ENCODE data around the gene RNF121. TPM values are rescaled to one million over a fixed set of nuclear protein-coding genes. Genes with fewer than 3 reads are reported as not detected.

Gene RNF121
- total RNA-seq, 2 donors from 2014 or later: 27.4 to 29.0 TPM

DNA sequence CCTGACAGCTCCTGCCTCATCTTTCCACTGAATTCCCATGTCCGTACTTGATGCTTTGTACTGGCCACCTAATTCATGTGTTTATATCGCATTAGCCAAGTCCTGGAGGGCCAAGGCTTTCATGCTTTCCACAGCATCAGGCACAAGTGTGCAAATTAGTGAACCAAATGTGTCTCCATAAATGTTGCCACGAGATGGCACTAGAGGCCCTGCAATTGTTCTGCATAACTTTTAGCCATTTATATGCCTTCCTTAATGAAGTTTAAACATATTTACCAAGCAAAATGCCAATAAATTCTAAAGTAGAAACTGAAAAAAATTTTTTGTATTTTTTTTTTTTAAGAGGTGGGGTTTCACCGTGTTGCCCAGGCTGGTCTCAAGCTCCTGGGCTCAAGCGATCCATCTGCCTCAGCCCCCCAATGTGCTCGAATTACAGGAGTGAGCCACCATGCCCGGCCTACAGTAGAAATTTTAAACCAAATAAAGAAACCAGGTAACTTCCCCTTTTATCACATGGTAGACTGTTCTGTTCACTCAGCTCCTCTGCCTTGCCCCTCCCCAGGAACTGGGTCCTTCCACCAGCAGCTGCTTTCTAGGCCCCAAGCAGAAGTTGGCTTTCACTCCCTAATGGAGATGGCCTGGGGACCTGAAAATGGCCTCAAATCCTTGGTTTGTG, 49.0 kb downstream of the RNF121 start:
- intact Hi-C loops (cut with DNase I): no loop called here
- no peak for DNase-seq (ENCODE audit: low spot score)

DNA sequence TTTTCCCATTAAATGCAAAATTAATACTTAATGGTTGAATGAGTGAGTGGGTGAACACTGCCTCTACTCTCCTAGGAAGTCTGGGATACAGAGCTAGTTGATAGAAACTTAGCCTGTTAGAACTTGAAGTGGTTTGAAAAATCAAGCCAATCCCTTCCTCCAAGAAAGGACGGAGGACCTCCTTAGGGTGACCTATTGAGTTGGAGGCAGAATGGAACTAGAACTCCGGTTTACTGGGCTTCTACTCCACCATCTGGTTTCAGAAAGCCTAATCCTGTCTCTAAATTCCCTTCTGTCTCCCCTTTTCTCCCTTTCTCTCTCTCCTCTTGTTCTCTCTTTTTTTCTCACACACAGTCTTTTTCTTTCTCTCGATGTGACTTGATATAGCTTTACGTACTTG, 50.2 kb downstream of the RNF121 start:
- intact Hi-C loops (cut with DNase I): no loop called here
- DNase-seq (ENCODE audit: low spot score): no peak

DNA sequence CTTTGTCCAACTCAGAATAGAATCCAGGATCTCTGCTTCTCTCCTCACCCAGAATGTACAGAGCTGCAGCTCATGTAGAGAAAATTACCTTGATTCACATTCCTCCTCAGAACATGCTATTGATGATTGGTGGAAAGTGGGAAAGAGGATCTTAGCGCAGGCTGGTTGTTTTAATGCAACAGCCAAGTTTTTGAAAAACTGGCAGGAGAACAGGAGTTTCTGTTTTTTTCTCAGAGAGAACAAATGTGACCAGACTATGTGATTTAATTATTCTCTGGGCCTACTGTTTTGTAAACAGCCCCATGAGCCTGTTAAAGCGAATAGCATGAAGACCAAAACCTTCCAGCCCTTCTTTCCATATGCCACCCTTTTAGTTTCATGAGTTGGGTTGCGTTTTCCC, 50.8 kb downstream of the RNF121 start:
- no peak for DNase-seq (ENCODE audit: low spot score)
- intact Hi-C loops (cut with DNase I): no loop called here

- DNase-seq (ENCODE audit: low spot score): no peak
- intact Hi-C loops (cut with DNase I): no loop called here
Measured at GRCh38 chr11:71986131-71986530, 57.3 kb downstream of the RNF121 start.

- no peak for DNase-seq (ENCODE audit: low spot score)
- intact Hi-C loops (cut with DNase I): no loop called here
Measured at GRCh38 chr11:71987521-71987920, 58.7 kb downstream of the RNF121 start.

GRCh38 chr11:71988050-71988449, 59.2 kb downstream of the RNF121 start:
- DNase-seq (ENCODE audit: low spot score): no peak
- intact Hi-C loops (cut with DNase I): no loop called here

DNA sequence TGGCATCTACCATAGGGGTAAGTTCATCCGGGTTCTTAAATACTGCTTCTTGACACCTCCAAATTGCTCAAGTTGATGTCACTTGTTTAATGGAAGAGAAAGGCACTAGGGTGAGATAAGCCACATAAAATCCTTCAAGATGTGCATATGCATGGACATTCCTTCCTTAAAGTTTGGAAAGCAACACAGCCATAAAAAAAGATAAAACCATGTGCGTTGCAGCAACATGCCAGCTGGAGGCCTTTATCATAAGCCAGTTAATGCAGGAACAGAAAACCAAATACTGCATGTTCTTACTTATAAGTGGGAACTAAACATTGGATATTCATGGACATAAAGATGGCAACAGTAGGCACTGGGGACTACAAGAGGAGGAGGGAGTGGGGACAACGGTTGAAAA, 61.9 kb downstream of the RNF121 start:
- no peak for DNase-seq (ENCODE audit: low spot score)
- intact Hi-C loops (cut with DNase I): no loop called here

DNA sequence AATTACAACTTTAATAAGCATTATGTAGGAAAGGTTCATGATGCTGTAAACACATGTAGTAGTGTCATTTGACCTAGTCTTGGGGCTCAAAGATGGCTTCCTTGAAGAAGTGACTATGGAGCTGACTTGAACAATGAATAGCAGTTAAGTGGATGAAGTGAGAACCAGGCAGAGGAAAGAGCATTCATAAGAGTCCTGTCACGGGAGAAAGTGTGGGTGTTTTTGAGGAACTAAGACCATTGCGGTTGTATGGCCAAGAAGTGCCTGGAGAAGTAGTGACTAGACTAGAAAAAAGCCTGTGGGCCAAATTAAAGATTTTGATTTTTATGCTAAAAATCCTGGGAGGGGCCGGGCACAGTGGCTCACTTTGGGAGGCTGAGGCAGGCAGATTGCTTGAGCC, 62.6 kb downstream of the RNF121 start:
- intact Hi-C loops (cut with DNase I): no loop called here
- no peak for DNase-seq (ENCODE audit: low spot score)

GRCh38 chr11:71992136-71992730, 63.4 kb downstream of the RNF121 start:
- DNase-seq (ENCODE audit: low spot score): no peak
- intact Hi-C loops (cut with DNase I): no loop called here

DNA sequence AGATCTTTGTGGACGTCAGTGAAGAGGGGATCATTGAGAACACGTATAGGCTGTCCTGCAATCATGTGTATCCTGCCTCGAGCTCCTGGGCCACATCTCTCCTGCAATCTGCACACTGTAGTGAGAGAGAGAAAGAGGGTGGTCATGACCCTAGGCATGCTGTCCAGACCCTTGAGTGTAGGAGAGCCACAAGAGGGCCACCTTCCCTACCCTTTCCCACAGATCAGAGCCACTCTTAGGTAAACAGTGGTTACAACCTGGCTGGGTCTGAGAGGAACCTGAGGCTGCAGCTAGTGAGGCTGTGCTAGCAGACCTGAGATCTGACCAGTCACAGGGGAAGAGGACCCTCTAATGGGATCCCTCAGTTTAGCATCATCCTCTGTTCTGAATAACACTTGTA, 65.9 kb downstream of the RNF121 start:
- intact Hi-C loops (cut with DNase I): loop anchor here in 1 of 2 donors (5.0 kb wide), 1 partner anchor 1263 kb away; no protein-coding TSS in a partner anchor
- DNase-seq (ENCODE audit: low spot score): no peak

DNA sequence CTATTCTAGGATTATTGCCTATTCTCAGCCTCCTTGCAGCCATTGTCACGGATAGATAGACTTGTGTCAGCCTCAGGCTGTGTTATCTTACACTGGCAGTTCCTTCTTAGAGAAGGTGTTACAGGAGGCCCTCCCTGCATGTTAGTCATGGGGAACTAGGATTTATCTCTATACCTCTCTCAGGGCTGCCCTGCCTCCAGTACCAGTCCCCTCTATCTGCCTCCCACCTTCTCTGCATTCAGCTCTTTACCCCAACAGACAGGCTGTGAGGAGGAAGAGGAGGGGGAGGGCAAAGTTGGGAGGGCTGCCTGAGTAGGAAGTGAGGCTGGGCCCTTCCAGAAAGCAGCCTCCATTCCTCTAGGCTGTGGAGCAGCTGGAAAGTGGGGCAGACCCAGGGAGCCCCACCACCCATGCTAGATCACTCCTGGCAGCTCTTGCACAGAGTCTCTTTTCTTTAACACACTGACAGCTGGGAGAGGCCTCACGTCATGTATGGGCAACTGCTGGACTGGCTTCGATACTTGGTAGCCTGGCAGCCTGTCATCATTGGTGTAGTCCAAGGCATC, 67.0 kb downstream of the RNF121 start:
- no peak for DNase-seq (ENCODE audit: low spot score)
- intact Hi-C loops (cut with DNase I): loop anchor here in 1 of 2 donors (5.0 kb wide), 1 partner anchor 1261 kb away; no protein-coding TSS in a partner anchor

GRCh38 chr11:71996517-71996916, 67.7 kb downstream of the RNF121 start:
- DNase-seq (ENCODE audit: low spot score): no peak
- intact Hi-C loops (cut with DNase I): loop anchor here in 1 of 2 donors (5.0 kb wide), 1 partner anchor 1261 kb away; no protein-coding TSS in a partner anchor

GRCh38 chr11:71996946-71997345, 68.1 kb downstream of the RNF121 start:
- intact Hi-C loops (cut with DNase I): loop anchor here in 1 of 2 donors (5.0 kb wide), 1 partner anchor 1260 kb away; no protein-coding TSS in a partner anchor
- DNase-seq (ENCODE audit: low spot score): no peak

GRCh38 chr11:71997594-71997993, 68.7 kb downstream of the RNF121 start:
- no peak for DNase-seq (ENCODE audit: low spot score)
- intact Hi-C loops (cut with DNase I): loop anchor here in 1 of 2 donors (5.0 kb wide), 1 partner anchor 1260 kb away; no protein-coding TSS in a partner anchor

DNA sequence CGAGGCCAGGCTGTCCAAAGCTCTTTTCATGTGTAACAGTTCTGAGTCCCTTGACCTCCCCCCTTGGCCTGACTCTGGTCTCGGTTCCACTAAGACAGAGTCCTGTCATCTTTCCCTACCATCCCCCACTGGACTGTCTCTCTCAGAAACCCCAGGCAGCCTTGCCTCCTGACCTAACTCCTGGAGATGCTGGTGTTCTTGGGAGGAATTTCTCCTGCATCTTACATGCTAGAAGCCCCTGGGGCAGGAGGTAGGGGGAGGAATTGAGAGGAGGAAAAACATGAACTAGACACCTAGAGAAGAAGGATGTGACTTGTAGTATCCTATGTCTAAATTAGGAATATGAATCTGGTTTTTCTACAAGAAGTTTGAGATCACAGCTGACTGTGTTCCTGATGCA, 69.2 kb downstream of the RNF121 start:
- DNase-seq (ENCODE audit: low spot score): no peak
- intact Hi-C loops (cut with DNase I): loop anchor here in 1 of 2 donors (5.0 kb wide), 1 partner anchor 1259 kb away; no protein-coding TSS in a partner anchor

GRCh38 chr11:71998649-71999310, 69.9 kb downstream of the RNF121 start, which contains the start of gene IL18BP:
TSS of gene IL18BP (plus strand) at chr11:71998909. CDS start at chr11:71999985, 1,076 bp downstream.
- DNase-seq (ENCODE audit: low spot score): no peak
- intact Hi-C loops (cut with DNase I): loop anchor here in 1 of 2 donors (5.0 kb wide), 1 partner anchor 1259 kb away; no protein-coding TSS in a partner anchor

- intact Hi-C loops (cut with DNase I): loop anchor here in 1 of 2 donors (5.0 kb wide), 1 partner anchor 1258 kb away; no protein-coding TSS in a partner anchor
Measured at GRCh38 chr11:71999362-71999761, 70.5 kb downstream of the RNF121 start.

GRCh38 chr11:71999798-72000197, 71.0 kb downstream of the RNF121 start:
- intact Hi-C loops (cut with DNase I): loop anchor here in 1 of 2 donors (5.0 kb wide), 1 partner anchor 1258 kb away; no protein-coding TSS in a partner anchor
- DNase-seq (ENCODE audit: low spot score): no peak

More at GRCh38 chr11:71999362-71999761, 70.5 kb downstream of the RNF121 start:
- DNase-seq (ENCODE audit: low spot score): no peak

GRCh38 chr11:72000202-72000867, 71.5 kb downstream of the RNF121 start:
- intact Hi-C loops (cut with DNase I): no loop called here
- DNase-seq (ENCODE audit: low spot score): no peak
